H1 (cell line): Measurements from ENCODE around the gene SRPK3. TPM values are rescaled to one million over a fixed set of nuclear protein-coding genes. Genes with fewer than 3 reads are reported as not detected.

ENCODE experiments used
- BACH1 ChIP-seq: IDR thresholded peaks from 2 replicates; pipeline ENCODE4 v1.6.1; 2012; ENCODE audit warnings: low read length, improper control_type of control experiment
- E2F6 ChIP-seq: IDR thresholded peaks from 2 replicates; pipeline ENCODE4 v1.6.1; 2012; ENCODE audit warnings: inconsistent platforms
- FOSL1 ChIP-seq: IDR thresholded peaks from 2 replicates; pipeline ENCODE4 v1.6.1; 2011; ENCODE audit warnings: mild to moderate bottlenecking, low read depth, low read length, moderate library complexity; ENCODE audit not compliant: insufficient read depth
- GTF2F1 ChIP-seq: IDR thresholded peaks from 2 replicates; pipeline ENCODE4 v1.6.1; 2012; ENCODE audit warnings: low read depth, low read length, improper control_type of control experiment, borderline replicate concordance
- HDAC6 ChIP-seq: IDR thresholded peaks from one replicate; pipeline ENCODE4 v1.7.1; 2012; ENCODE audit warnings: low read depth, mild to moderate bottlenecking, inconsistent platforms, low read length, moderate library complexity
- JUN ChIP-seq: IDR thresholded peaks from 2 replicates; pipeline ENCODE4 v1.6.1; 2011; ENCODE audit warnings: low read depth, mild to moderate bottlenecking, improper control_type of control experiment, low read length
- KDM1A ChIP-seq: fragments of 200-600, 300-600 bp; sonication (generic); IDR thresholded peaks from 2 replicates; pipeline ENCODE4 v1.7.1; 2016; ENCODE audit warnings: mild to moderate bottlenecking, low read length, borderline replicate concordance
- KDM4A ChIP-seq: IDR thresholded peaks from one replicate; pipeline ENCODE4 v1.7.1; 2012; ENCODE audit warnings: low read depth, mild to moderate bottlenecking, moderate library complexity, low read length, inconsistent platforms; ENCODE audit not compliant: severe bottlenecking
- KDM5A ChIP-seq: fragments of 200-600 bp; IDR thresholded peaks from 2 replicates; pipeline ENCODE4 v1.7.1; 2012; ENCODE audit warnings: mild to moderate bottlenecking, low read length, inconsistent platforms, mixed read lengths
- MAFK ChIP-seq: IDR thresholded peaks from 2 replicates; pipeline ENCODE4 v1.6.1; 2012; ENCODE audit warnings: low read depth, mild to moderate bottlenecking, improper control_type of control experiment, low read length
- MAX ChIP-seq: IDR thresholded peaks from 2 replicates; pipeline ENCODE4 v1.6.1; 2012; ENCODE audit warnings: inconsistent platforms
- NRF1 ChIP-seq: IDR thresholded peaks from 2 replicates; pipeline ENCODE4 v1.6.1; 2011; ENCODE audit warnings: mild to moderate bottlenecking, low read depth, low read length, improper control_type of control experiment
- RAD21 ChIP-seq, 2 experiments: IDR thresholded peaks in 1 of 2; conservative IDR thresholded peaks in 1 of 2; 2 replicates each; pipeline ENCODE4 v1.6.1; 2011; ENCODE audit warnings: low read depth in 2 of 2, low read length in 2 of 2, improper control_type of control experiment in 1 of 2, inconsistent platforms in 1 of 2, mild to moderate bottlenecking in 1 of 2, moderate library complexity in 1 of 2
- RNF2 ChIP-seq: fragments of 200-900, 300-1000 bp; sonication (generic); IDR thresholded peaks from 2 replicates; pipeline ENCODE4 v1.7.1; 2016; ENCODE audit warnings: borderline replicate concordance, low read depth, mild to moderate bottlenecking, antibody characterized with exemption, low read length; ENCODE audit not compliant: poor library complexity, severe bottlenecking; ENCODE audit errors: missing control alignments
- SIN3A ChIP-seq, 2 experiments: IDR thresholded peaks in 1 of 2; conservative IDR thresholded peaks in 1 of 2; 2 replicates each; pipeline ENCODE4 v1.6.1; 2011 to 2012; ENCODE audit warnings: low read length in 2 of 2, improper control_type of control experiment in 1 of 2, low read depth in 1 of 2, mild to moderate bottlenecking in 1 of 2
- SP1 ChIP-seq: IDR thresholded peaks from 2 replicates; pipeline ENCODE4 v1.6.1; 2011; ENCODE audit warnings: low read depth, low read length
- SP2 ChIP-seq: IDR thresholded peaks from 2 replicates; pipeline ENCODE4 v1.6.1; 2012; ENCODE audit warnings: mild to moderate bottlenecking, low read length, inconsistent platforms
- SP4 ChIP-seq: IDR thresholded peaks from 2 replicates; pipeline ENCODE4 v1.6.1; 2012; ENCODE audit warnings: low read length, inconsistent platforms
- SRF ChIP-seq: IDR thresholded peaks from 2 replicates; pipeline ENCODE4 v1.6.1; 2011; ENCODE audit warnings: mild to moderate bottlenecking, low read depth, low read length, moderate library complexity
- SUZ12 ChIP-seq: fragments of 200-600 bp; sonication (generic); IDR thresholded peaks from 2 replicates; pipeline ENCODE4 v1.6.1; 2012; ENCODE audit warnings: mild to moderate bottlenecking, inconsistent platforms, low read length, moderate library complexity, mixed read lengths
- TAF1 ChIP-seq: IDR thresholded peaks from 2 replicates; pipeline ENCODE4 v1.6.1; 2011; ENCODE audit warnings: mild to moderate bottlenecking, low read depth, low read length
- TEAD4 ChIP-seq: IDR thresholded peaks from 2 replicates; pipeline ENCODE4 v1.6.1; 2012; ENCODE audit warnings: low read depth, low read length, inconsistent platforms, mixed read lengths
- YY1 ChIP-seq: IDR thresholded peaks from 2 replicates; pipeline ENCODE4 v1.6.1; 2011; ENCODE audit warnings: low read depth, mild to moderate bottlenecking, low read length
- polyA plus RNA-seq, 7 experiments: library from polyadenylated mRNA; depleted of rRNA in 3 of 7; stranded (reverse) in 5 of 7; unstranded in 2 of 7; fragments of >200 nt in 5 of 7; fragments of 200-250 nt in 2 of 7; gene quantifications; 1 replicate in 5 of 7; 2 replicates in 1 of 7; 4 replicates in 1 of 7; pipeline versions ENCODE4 v1.2.1 to v1.2.3, GENCODE V29; 2011 to 2013; ENCODE audit warnings: missing spikeins in 2 of 7, mixed read lengths in 2 of 7
- total RNA-seq: library from RNA; stranded (reverse); fragmentation: NEBNext Ultra II Directional; extraction: Animal tissue kit (Norgen Biotek cat#: 25700); gene quantifications from 2 replicates; pipeline ENCODE4 v1.2.1, GENCODE V29; 2021

Gene SRPK3
- total and polyA plus RNA-seq, 2 of the 8 experiments (the other 6 are each of a cell fraction or from before 2014, with no cell fraction given), result not detected

GRCh38 chrX:153794018-153794896 lies 13.4 kb downstream of the SRPK3 start, which contains the start of the genes IDH3G and SSR4 (continued):
- TF ChIP-seq RNF2 (no peak), SRF (no peak), KDM5A (no peak), FOSL1 (no peak), GTF2F1 (no peak), KDM4A (no peak), MAX (peak; percentile 82), E2F6 (peak; percentile 50; the same call in 1 of the 2 replicates), YY1 (peak; percentile 94), JUN (no peak), MAFK (no peak), KDM1A (no peak), TAF1 (peak; percentile 80), SP2 (peak; percentile 54), RAD21 (IDR thresholded peaks at IDR 0.05 in 1 of 2, conservative IDR thresholded peaks at IDR 0.05 in 1 of 2; ENCODE audit: low read depth in 2 of 2, low read length in 2 of 2) (no peak), SP1 (peak; percentile 83), SP4 (no peak), TEAD4 (no peak), NRF1 (peak; percentile 60), HDAC6 (no peak), SUZ12 (no peak), BACH1 (no peak), SIN3A (conservative IDR thresholded peaks at IDR 0.05 in 1 of 2, IDR thresholded peaks at IDR 0.05 in 1 of 2; ENCODE audit: low read depth in 1 of 2, low read length in 2 of 2) (peak; percentile 43 to 95; a peak in 2 of 4 replicates)
- TF ChIP-seq, all 59 proteins: peak for 18
